Smooth muscle cell (in vitro differentiated cells): ENCODE data around the gene EBF3. TPM values are rescaled to one million over a fixed set of nuclear protein-coding genes. Genes with fewer than 3 reads are reported as not detected.

Experiments used
- DNase-seq: peaks from one replicate; lab custom pipeline; 2025; ENCODE audit not compliant: unreplicated experiment; lab: John Stamatoyannopoulos, UW
- H2AFZ ChIP-seq: fragments of 200-600 bp; sonication (generic); 2 replicates; pipeline ENCODE4 v1.6.0; 2016; ENCODE audit warnings: antibody characterized with exemption, low read depth, mild to moderate bottlenecking
- H3F3A ChIP-seq: fragments of 200-600 bp; sonication (generic); 2 replicates; pipeline ENCODE4 v1.6.0; 2017; ENCODE audit warnings: antibody characterized with exemption, low read depth
- H3K27ac ChIP-seq: fragments of 200-600 bp; sonication (generic); 2 replicates; pipeline ENCODE4 v1.5.1; 2016; ENCODE audit warnings: low read depth, mild to moderate bottlenecking
- H3K27me3 ChIP-seq: fragments of 200-600 bp; sonication (generic); 2 replicates; pipeline ENCODE4 v1.6.1; 2016; ENCODE audit warnings: low read depth, mild to moderate bottlenecking
- H3K36me3 ChIP-seq: fragments of 200-600 bp; sonication (generic); 2 replicates; pipeline ENCODE4 v1.5.1; 2016; ENCODE audit warnings: low read depth
- H3K4me1 ChIP-seq: fragments of 200-600 bp; sonication (generic); 2 replicates; pipeline ENCODE4 v1.5.1; 2016; ENCODE audit warnings: low read depth
- H3K4me2 ChIP-seq: fragments of 200-600 bp; sonication (generic); 2 replicates; pipeline ENCODE4 v1.6.0; 2016; ENCODE audit warnings: mild to moderate bottlenecking
- H3K4me3 ChIP-seq: fragments of 200-600 bp; sonication (generic); 2 replicates; pipeline ENCODE4 v1.5.1; 2016; ENCODE audit warnings: mild to moderate bottlenecking
- H3K79me2 ChIP-seq: fragments of 200-600 bp; sonication (generic); 2 replicates; pipeline ENCODE4 v1.6.0; 2016; ENCODE audit warnings: low read depth, mild to moderate bottlenecking
- H3K9ac ChIP-seq: fragments of 200-600 bp; sonication (generic); 2 replicates; pipeline ENCODE4 v1.6.0; 2016; ENCODE audit warnings: low read depth
- H3K9me3 ChIP-seq: fragments of 200-600 bp; sonication (generic); replicated peaks from 2 replicates; pipeline ENCODE4 v1.5.1; 2016; ENCODE audit warnings: low read depth
- H4K20me1 ChIP-seq: fragments of 200-600 bp; sonication (generic); 2 replicates; pipeline ENCODE4 v1.6.0; 2016; ENCODE audit warnings: low read depth
- CTCF ChIP-seq: fragments of 200-600 bp; sonication (generic); IDR thresholded peaks from 2 replicates; pipeline ENCODE4 v1.5.1; 2017; ENCODE audit warnings: borderline replicate concordance, mild to moderate bottlenecking, antibody characterized with exemption; ENCODE audit not compliant: insufficient read depth, poor library complexity, severe bottlenecking
- WGBS: methylation state at CpG from one replicate; pipeline ENCODE4 v1.1.7; 2016; ENCODE audit warnings: low lambda C conversion rate; 5-methylcytosine and 5-hydroxymethylcytosine counted together
- polyA plus RNA-seq: library from polyadenylated mRNA; unstranded; fragments of >200 nt; fragmentation: Nextera tagmentation; extraction: Ambion mirVana; gene quantifications from 2 replicates; pipeline ENCODE4 v1.2.1, GENCODE V29; 2016
- total RNA-seq: library from RNA; depleted of rRNA; stranded (reverse); fragments of >200 nt; gene quantifications from 2 replicates; pipeline ENCODE4 v1.2.3, GENCODE V29; 2014

Gene EBF3
- total and polyA plus RNA-seq, 2 experiments from 2014 or later: not detected

DNA sequence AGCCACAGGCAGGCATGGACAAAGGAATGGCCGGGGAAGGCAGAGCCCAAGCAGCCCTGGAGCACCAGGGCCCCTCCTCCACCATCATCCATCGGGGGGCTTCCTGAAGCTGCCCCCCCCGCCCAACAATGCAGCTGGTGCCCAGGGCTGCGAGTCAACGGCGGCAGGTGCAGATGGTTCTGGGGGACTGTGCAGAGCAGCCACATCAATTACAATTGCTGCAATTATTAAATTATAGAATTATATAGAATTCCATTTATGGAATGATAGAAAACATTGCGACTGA is 28.3 kb downstream of the EBF3 start:
- Histone ChIP-seq H3K9me3 (no peaks in the 10 kb centered on the region), H2AFZ (no peak overlapping the region), H3K79me2 (no peaks in the 10 kb centered on the region), H3K27me3 (no peaks in the 10 kb centered on the region), H3K4me1 (no peaks in the 10 kb centered on the region), H3K4me2 (no peak overlapping the region), H3K36me3 (no peaks in the 10 kb centered on the region), H3K27ac (no peak overlapping the region), H3F3A (no peaks in the 10 kb centered on the region), H4K20me1 (no peaks in the 10 kb centered on the region), H3K4me3 (no peak overlapping the region), H3K9ac (no peak overlapping the region)
- no peak for DNase-seq
- no peak for TF ChIP-seq CTCF
- WGBS: 93% methylated on average over 7 of the region's 7 CpGs

DNA sequence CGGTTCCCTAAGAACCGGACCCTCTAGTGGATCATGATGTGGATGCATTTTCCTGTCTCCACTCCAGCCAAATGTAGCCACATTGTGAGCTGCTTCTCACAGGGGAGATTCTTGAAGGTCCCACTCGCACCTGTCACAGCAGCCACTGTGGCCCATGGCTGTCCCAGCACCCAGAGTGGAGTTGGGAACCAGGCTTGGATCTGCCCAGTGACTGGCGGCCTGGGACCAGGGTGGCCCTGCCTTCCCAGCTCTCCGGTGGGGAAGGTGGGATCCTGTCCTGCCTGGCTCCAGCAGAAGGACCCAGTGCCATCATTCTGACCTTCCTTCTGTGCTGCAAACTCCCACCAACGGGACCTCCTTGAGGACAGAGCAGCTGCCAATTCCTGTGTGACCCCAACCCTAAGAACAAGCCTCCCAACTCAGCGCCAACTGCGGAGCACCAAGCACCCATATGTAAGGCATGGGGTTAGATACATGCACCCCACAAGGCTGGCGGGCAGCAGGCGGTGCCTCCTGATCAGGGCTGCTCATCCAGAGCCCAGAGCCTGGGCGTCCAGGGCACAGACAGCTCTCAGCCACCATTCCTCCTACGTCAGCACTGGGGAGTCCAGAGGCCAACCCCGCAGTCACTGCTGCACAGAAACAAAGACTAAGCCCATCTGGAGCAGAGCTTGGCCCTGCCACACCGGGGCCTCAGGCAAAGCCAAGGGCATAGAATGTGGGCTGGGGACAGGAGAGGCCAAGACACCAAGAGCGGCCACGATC is 28.8 kb downstream of the EBF3 start:
- Histone ChIP-seq H3K4me2 (no peak overlapping the region), H3K9ac (no peak overlapping the region), H3K27ac (no peak overlapping the region), H3K79me2 (no peaks in the 10 kb centered on the region), H3K4me1 (no peaks in the 10 kb centered on the region), H3K36me3 (no peaks in the 10 kb centered on the region), H3K4me3 (no peak overlapping the region), H3K9me3 (no peaks in the 10 kb centered on the region), H3F3A (no peaks in the 10 kb centered on the region), H3K27me3 (no peaks in the 10 kb centered on the region), H4K20me1 (no peaks in the 10 kb centered on the region), H2AFZ (no peak overlapping the region)
- no peak for DNase-seq
- 95% methylated on average over 16 of the region's 16 CpGs for WGBS
- TF ChIP-seq CTCF: no peak

DNA sequence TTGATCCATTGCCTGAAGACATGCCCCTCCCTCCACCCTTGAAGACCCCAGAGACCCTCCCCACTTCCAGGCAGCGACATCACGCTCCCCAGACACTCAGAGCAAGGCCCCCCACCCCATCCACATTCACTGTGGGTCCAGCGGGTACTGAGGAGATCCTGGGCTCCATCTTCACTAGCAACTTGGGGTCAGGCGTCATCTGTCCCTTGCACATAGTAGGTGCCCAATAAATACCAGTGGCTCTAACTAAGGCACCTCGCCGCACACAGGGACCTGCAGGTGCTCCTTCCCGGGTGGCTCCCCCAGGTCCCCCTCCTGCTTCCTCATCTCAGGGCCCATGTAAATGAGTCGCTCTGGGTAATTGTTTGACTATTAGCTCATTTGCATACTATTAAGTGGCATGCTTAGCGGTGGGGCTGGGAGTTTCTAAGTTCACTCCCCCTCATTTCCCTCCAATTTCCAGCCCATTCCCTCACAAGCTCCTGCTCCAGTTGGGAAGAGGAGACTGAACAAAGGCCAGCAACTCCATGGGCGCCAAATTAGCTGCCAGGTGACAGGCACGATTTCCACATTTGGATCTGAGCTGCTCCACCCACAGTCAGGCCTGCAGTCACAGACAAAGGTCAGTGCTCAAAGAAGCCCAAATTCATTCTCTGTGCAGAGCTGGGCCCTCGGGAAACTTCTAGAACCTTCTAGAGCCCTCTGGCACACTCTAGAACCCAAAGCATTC is 29.7 kb downstream of the EBF3 start:
- no peaks in the 10 kb centered on the region for H3K27me3 ChIP-seq
- no peaks in the 10 kb centered on the region for H3K9me3 ChIP-seq
- H3K9ac ChIP-seq: no peak overlapping the region
- no peaks in the 10 kb centered on the region for H3K36me3 ChIP-seq
- H3K4me2 ChIP-seq: no peak overlapping the region
- H3K79me2 ChIP-seq: no peaks in the 10 kb centered on the region
- no peaks in the 10 kb centered on the region for H3K4me1 ChIP-seq
- H3F3A ChIP-seq: no peaks in the 10 kb centered on the region
- H4K20me1 ChIP-seq: no peaks in the 10 kb centered on the region
- no peak for DNase-seq
- H2AFZ ChIP-seq: no peak overlapping the region
- WGBS: 95% methylated on average over 12 of the region's 12 CpGs
- no peak overlapping the region for H3K4me3 ChIP-seq
- no peak overlapping the region for H3K27ac ChIP-seq
- TF ChIP-seq CTCF: no peak
